ENCODE results near the gene DNAI2.

DNA sequence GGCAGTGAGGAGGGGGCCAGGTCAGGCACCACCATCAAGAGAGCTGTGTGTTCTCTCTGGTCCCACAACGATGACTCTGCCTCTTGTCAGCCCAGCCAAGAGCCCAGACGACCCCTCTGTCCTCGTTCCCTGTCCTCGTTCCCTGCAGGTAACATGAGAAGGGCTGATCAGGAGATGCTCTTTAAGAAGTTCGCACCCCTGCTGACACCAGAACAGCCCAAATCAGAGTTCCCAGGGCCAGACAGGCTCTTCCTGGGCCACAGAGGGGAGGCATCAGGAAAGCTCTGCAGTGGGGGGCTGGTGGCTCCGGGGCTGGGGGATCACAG lies 13.5 kb upstream of the DNAI2 start:
- TF ChIP-seq CTCF (IDR thresholded peaks at IDR 0.05 in 4 of 5, conservative IDR thresholded peaks at IDR 0.05 in 1 of 5) (no peak), POLR2A (IDR thresholded peaks at IDR 0.05) (no peak)
